Endodermal cell (in vitro differentiated cells): ENCODE results near the gene METRNL. TPM values are rescaled to one million over a fixed set of nuclear protein-coding genes. Genes with fewer than 3 reads are reported as not detected.

Source experiments
- DNase-seq: peaks from one replicate; pipeline ENCODE4 v3.0.0-alpha.2; 2017
- H3K27ac ChIP-seq: 2 replicates; pipeline ENCODE4 v1.5.1; 2013; ENCODE audit warnings: mild to moderate bottlenecking, low read depth, low read length, moderate library complexity
- H3K27me3 ChIP-seq: 2 replicates; pipeline ENCODE4 v1.6.1; 2013; ENCODE audit warnings: mild to moderate bottlenecking, low read length, moderate library complexity; ENCODE audit not compliant: insufficient read depth, control insufficient read depth, poor library complexity, severe bottlenecking
- H3K36me3 ChIP-seq: 2 replicates; pipeline ENCODE4 v1.7.0; 2013; ENCODE audit warnings: mild to moderate bottlenecking, low read length, moderate library complexity; ENCODE audit not compliant: control insufficient read depth, insufficient read depth
- H3K4me1 ChIP-seq: one replicate; pipeline ENCODE4 v1.7.0; 2013; ENCODE audit warnings: low read length; ENCODE audit not compliant: control insufficient read depth, insufficient read depth
- H3K4me3 ChIP-seq: 2 replicates; pipeline ENCODE4 v1.5.1; 2013; ENCODE audit warnings: mild to moderate bottlenecking, low read length, moderate library complexity
- H3K9ac ChIP-seq: 2 replicates; pipeline ENCODE4 v1.6.1; 2013; ENCODE audit warnings: mild to moderate bottlenecking, low read length, moderate library complexity; ENCODE audit not compliant: poor library complexity, severe bottlenecking; ENCODE audit errors: extremely low read depth
- H3K9me3 ChIP-seq: 2 replicates; pipeline ENCODE4 v1.6.1; 2013; ENCODE audit warnings: mild to moderate bottlenecking, low read length, moderate library complexity; ENCODE audit not compliant: control insufficient read depth
- H3K27ac Mint-ChIP-seq: 2 replicates; pipeline ENCODE4 v1.8.0; 2020; ENCODE audit warnings: mixed read lengths
- H3K27me3 Mint-ChIP-seq: 2 replicates; pipeline ENCODE4 v1.8.0; 2021; ENCODE audit warnings: mild to moderate bottlenecking, mixed read lengths; ENCODE audit not compliant: insufficient read depth
- H3K36me3 Mint-ChIP-seq: 2 replicates; pipeline ENCODE4 v1.8.0; 2020; ENCODE audit warnings: low read depth, mixed read lengths
- H3K4me1 Mint-ChIP-seq: 2 replicates; pipeline ENCODE4 v1.8.0; 2020; ENCODE audit warnings: mixed read lengths
- H3K4me3 Mint-ChIP-seq: 2 replicates; pipeline ENCODE4 v1.8.0; 2020; ENCODE audit warnings: mild to moderate bottlenecking, moderate library complexity, mixed read lengths
- H3K9me3 Mint-ChIP-seq: 2 replicates; pipeline ENCODE4 v1.8.0; 2020; ENCODE audit warnings: mild to moderate bottlenecking, mixed read lengths
- CTCF ChIP-seq: fragments of 200-600 bp; sonication (generic); conservative IDR thresholded peaks from 2 replicates; pipeline ENCODE4 v1.5.0; 2021; ENCODE audit warnings: antibody characterized with exemption, mild to moderate bottlenecking
- WGBS, 2 experiments: methylation state at CpG; one replicate each; pipeline versions ENCODE4 v1.1.5 to v1.1.7; 2013; ENCODE audit warnings: missing lambda C conversion rate in 2 of 2, mixed read lengths in 1 of 2; ENCODE audit not compliant: insufficient coverage in 1 of 2, insufficient read length in 1 of 2; 5-methylcytosine and 5-hydroxymethylcytosine counted together
- total RNA-seq, 2 donors: library from RNA; stranded (reverse); fragmentation: NEBNext Ultra II Directional in 1 of 2; extraction: Animal tissue kit (Norgen Biotek cat#: 25700) in 1 of 2; gene quantifications; 2 replicates in 1 of 2; 3 replicates in 1 of 2; pipeline ENCODE4 v1.2.1, GENCODE V29; 2021

Gene METRNL
- total RNA-seq, 2 donors from 2014 or later, result 7.3 to 10.3 TPM

- Mint-ChIP-seq H3K4me1 (peaks cover 2% of the 10 kb centered on the region), H3K36me3 (no peaks in the 10 kb centered on the region), H3K4me3 (no peak overlapping the region), H3K27me3 (peaks cover 19% of the 10 kb centered on the region), H3K27ac (peak overlapping the region; percentile 83), H3K9me3 (no peaks in the 10 kb centered on the region)
- no peak overlapping the region for H3K9ac ChIP-seq
- no peaks in the 10 kb centered on the region for H3K4me1 ChIP-seq
- H3K4me3 ChIP-seq, result no peak overlapping the region
- 93 to 100% methylated on average over 9 to 18 of the region's 18 CpGs for WGBS, 2 experiments
- H3K9me3 ChIP-seq, result no peaks in the 10 kb centered on the region
- DNase-seq, result no peak
- no peaks in the 10 kb centered on the region for H3K36me3 ChIP-seq
- H3K27me3 ChIP-seq, result peaks cover 23% of the 10 kb centered on the region
- H3K27ac ChIP-seq, result no peak overlapping the region
- TF ChIP-seq CTCF, result no peak
Measured at GRCh38 chr17:83086199-83086880, 6.9 kb downstream of the METRNL start.

- Mint-ChIP-seq H3K4me1 (peaks cover 2% of the 10 kb centered on the region), H3K27me3 (peaks cover 11% of the 10 kb centered on the region), H3K27ac (no peak overlapping the region), H3K36me3 (no peaks in the 10 kb centered on the region), H3K9me3 (no peaks in the 10 kb centered on the region), H3K4me3 (no peak overlapping the region)
- no peak overlapping the region for H3K9ac ChIP-seq
- no peaks in the 10 kb centered on the region for H3K9me3 ChIP-seq
- no peak overlapping the region for H3K27ac ChIP-seq
- no peaks in the 10 kb centered on the region for H3K36me3 ChIP-seq
- no peak for TF ChIP-seq CTCF
- H3K4me1 ChIP-seq, result no peaks in the 10 kb centered on the region
- no peak overlapping the region for H3K4me3 ChIP-seq
- no peak for DNase-seq
- 92% methylated on average over 34 to 39 of the region's 39 CpGs for WGBS, 2 experiments
- H3K27me3 ChIP-seq, result peaks cover 15% of the 10 kb centered on the region
Measured at GRCh38 chr17:83086907-83087787, 7.7 kb downstream of the METRNL start.

GRCh38 chr17:83087788-83088360 is 8.5 kb downstream of the METRNL start:
- Histone ChIP-seq H3K9ac (no peak overlapping the region), H3K27ac (no peak overlapping the region), H3K9me3 (no peaks in the 10 kb centered on the region), H3K4me3 (no peak overlapping the region), H3K36me3 (no peaks in the 10 kb centered on the region), H3K4me1 (no peaks in the 10 kb centered on the region), H3K27me3 (peaks cover 8% of the 10 kb centered on the region)
- TF ChIP-seq CTCF, result no peak
- no peak overlapping the region for H3K4me3 Mint-ChIP-seq
- no peaks in the 10 kb centered on the region for H3K36me3 Mint-ChIP-seq
- no peak for DNase-seq
- WGBS, 2 experiments, result 89 to 91% methylated on average over 21 to 31 of the region's 31 CpGs
- no peaks in the 10 kb centered on the region for H3K9me3 Mint-ChIP-seq
- H3K27me3 Mint-ChIP-seq, result peaks cover 4% of the 10 kb centered on the region
- no peak overlapping the region for H3K27ac Mint-ChIP-seq
- H3K4me1 Mint-ChIP-seq, result peaks cover 2% of the 10 kb centered on the region
